ENCODE measurements around the gene C1orf52.

DNA sequence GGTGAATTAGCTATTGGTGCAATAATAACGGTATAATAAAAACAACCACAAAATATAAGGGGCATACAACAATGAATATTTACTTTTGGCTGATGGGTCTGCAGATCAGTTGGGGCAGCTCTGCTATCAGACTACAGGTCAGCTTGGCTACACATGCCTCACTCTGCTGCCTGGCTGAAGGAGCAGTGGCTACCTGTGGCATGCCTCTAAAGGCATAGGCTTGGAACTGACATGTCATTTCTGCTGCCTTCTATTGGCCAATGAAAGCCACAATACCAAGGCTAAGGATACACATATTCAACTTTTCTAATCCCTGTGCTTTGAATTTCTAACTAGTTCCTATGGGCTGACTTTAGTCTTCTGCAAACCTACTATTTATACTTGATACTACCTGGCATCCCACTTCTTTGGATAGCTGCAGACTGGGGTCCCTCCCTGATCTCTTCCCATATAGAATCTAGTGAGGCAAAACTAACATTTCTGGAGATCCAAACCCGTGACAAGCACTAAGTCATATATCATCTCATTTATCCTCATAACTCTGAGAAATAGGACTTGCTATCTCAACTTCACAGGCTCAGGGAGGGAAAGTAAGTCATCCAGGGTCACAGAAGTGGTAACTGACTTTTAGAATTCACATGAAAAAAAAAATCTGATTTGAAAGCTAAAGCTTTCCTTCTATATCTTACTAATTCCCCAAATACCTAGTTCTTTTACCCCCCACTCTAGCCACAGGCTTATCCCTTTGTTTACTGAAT lies 39.4 kb downstream of the C1orf52 start:
- TF ChIP-seq CTCF (IDR thresholded peaks at IDR 0.05) (no peak), POLR2AphosphoS5 (IDR thresholded peaks at IDR 0.05) (no peak), POLR2A (IDR thresholded peaks at IDR 0.05) (no peak)

All from upper lobe of left lung (tissue), 4 donors.